Astrocyte (in vitro differentiated cells and primary cell): ENCODE results near the gene MRGPRG. TPM values are rescaled to one million over a fixed set of nuclear protein-coding genes. Genes with fewer than 3 reads are reported as not detected.

Experiments
- DNase-seq: peaks from one replicate; pipeline ENCODE4 v3.0.0-alpha.2; 2010; ENCODE audit warnings: low read depth
- FAIRE-seq: peaks from 2 replicates; lab custom pipeline; 2011; peaks lifted over from hg19 to GRCh38; lab: Jason Lieb, UNC
- H2AFZ ChIP-seq: 2 replicates; pipeline ENCODE4 v1.6.0; 2012; ENCODE audit warnings: low read depth, low read length, inconsistent platforms
- H3K27ac ChIP-seq: 2 replicates; pipeline ENCODE4 v1.5.1; 2011; ENCODE audit warnings: low read depth, low read length, inconsistent platforms
- H3K27me3 ChIP-seq: 2 replicates; pipeline ENCODE4 v1.6.0; 2011; ENCODE audit warnings: low read length, inconsistent platforms; ENCODE audit not compliant: insufficient read depth
- H3K36me3 ChIP-seq: 2 replicates; pipeline ENCODE4 v1.5.1; 2011; ENCODE audit warnings: low read length, inconsistent platforms; ENCODE audit not compliant: insufficient read depth
- H3K4me1 ChIP-seq: 2 replicates; pipeline ENCODE4 v1.5.1; 2011; ENCODE audit warnings: low read length, inconsistent platforms; ENCODE audit not compliant: insufficient read depth
- H3K4me2 ChIP-seq: 2 replicates; pipeline ENCODE4 v1.6.0; 2012; ENCODE audit warnings: low read length, inconsistent platforms
- H3K4me3 ChIP-seq: 2 replicates; pipeline ENCODE4 v1.5.1; 2011; ENCODE audit warnings: low read depth, mild to moderate bottlenecking, low read length, inconsistent platforms; ENCODE audit not compliant: insufficient read depth
- H3K79me2 ChIP-seq: 2 replicates; pipeline ENCODE4 v1.6.0; 2012; ENCODE audit warnings: mild to moderate bottlenecking, low read length, inconsistent platforms; ENCODE audit not compliant: insufficient read depth
- H3K9ac ChIP-seq: 2 replicates; pipeline ENCODE4 v1.6.0; 2012; ENCODE audit warnings: mild to moderate bottlenecking, low read length, inconsistent platforms
- H3K9me3 ChIP-seq: 2 replicates; pipeline ENCODE4 v1.5.1; 2012; ENCODE audit warnings: low read depth, mild to moderate bottlenecking, low read length, inconsistent platforms; ENCODE audit not compliant: insufficient read depth
- H4K20me1 ChIP-seq: 2 replicates; pipeline ENCODE4 v1.6.0; 2012; ENCODE audit warnings: low read length, inconsistent platforms; ENCODE audit not compliant: insufficient read depth
- H3K27ac Mint-ChIP-seq: one replicate; pipeline ENCODE4 v1.8.0; 2021; ENCODE audit warnings: mild to moderate bottlenecking, mixed read lengths; ENCODE audit not compliant: unreplicated experiment
- H3K27me3 Mint-ChIP-seq: one replicate; pipeline ENCODE4 v1.8.0; 2021; ENCODE audit warnings: low read depth, mixed read lengths; ENCODE audit not compliant: unreplicated experiment
- H3K36me3 Mint-ChIP-seq: one replicate; pipeline ENCODE4 v1.8.0; 2021; ENCODE audit warnings: low read depth, mixed read lengths; ENCODE audit not compliant: unreplicated experiment
- H3K4me1 Mint-ChIP-seq: one replicate; pipeline ENCODE4 v1.8.0; 2021; ENCODE audit warnings: low read depth, mixed read lengths; ENCODE audit not compliant: unreplicated experiment
- H3K4me3 Mint-ChIP-seq: one replicate; pipeline ENCODE4 v1.8.0; 2021; ENCODE audit warnings: mild to moderate bottlenecking, moderate library complexity, mixed read lengths; ENCODE audit not compliant: unreplicated experiment
- H3K9me3 Mint-ChIP-seq: one replicate; pipeline ENCODE4 v1.8.0; 2021; ENCODE audit warnings: mild to moderate bottlenecking, mixed read lengths; ENCODE audit not compliant: unreplicated experiment
- EZH2 ChIP-seq: IDR thresholded peaks from 2 replicates; pipeline ENCODE4 v1.6.1; 2012; ENCODE audit warnings: mild to moderate bottlenecking, low read length, inconsistent platforms; ENCODE audit not compliant: insufficient read depth
- total RNA-seq: library from RNA; stranded (reverse); gene quantifications from 2 replicates; pipeline ENCODE4 v1.2.1, GENCODE V29; 2021
- TF ChIP-seq, protein P1 (sequence below): IDR thresholded peaks from 2 replicates; pipeline ENCODE4 v1.5.1; 2011; ENCODE audit warnings: low read depth, mild to moderate bottlenecking, inconsistent platforms, low read length, moderate library complexity; ENCODE audit not compliant: insufficient read depth

Gene MRGPRG
- total RNA-seq, 1 donor from 2014 or later, result not detected

DNA sequence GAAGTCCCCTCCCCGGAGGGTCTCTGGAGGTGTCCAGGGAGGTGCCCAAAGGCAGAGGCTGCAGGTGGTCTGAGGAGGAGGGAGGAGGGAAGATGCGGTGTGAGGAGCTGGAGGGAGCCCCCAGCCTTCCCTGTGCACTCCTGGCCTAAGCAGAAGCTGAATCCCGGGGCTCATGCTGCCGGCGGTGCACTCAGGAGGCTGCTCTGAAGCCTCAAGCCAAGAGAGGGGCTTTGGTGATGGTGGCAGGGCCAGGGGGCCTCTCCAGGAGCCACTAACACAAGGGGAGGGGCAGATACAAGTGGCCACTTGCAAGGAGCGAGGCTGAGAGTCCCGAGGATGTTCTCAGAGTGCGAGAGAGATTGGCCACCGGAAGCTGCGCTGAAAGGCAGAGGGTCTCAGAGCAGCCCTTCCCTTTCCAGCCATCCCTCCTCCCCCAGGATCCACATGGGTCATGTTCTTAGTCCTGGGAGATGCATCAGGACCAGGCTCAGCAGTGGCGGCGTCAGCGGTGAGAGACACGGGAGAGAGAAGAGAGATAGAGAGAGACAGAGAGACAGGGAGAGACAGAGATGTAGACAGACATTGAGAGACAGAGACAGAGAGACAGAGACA is 774 bp upstream of the MRGPRG start:
- no peak overlapping the region for H3K9ac ChIP-seq
- Mint-ChIP-seq H3K27me3 (peaks cover 26% of the 10 kb centered on the region), H3K36me3 (no peaks in the 10 kb centered on the region), H3K9me3 (no peaks in the 10 kb centered on the region), H3K4me1 (no peaks in the 10 kb centered on the region), H3K27ac (no peak overlapping the region), H3K4me3 (no peak overlapping the region)
- DNase-seq (no peak), FAIRE-seq (no peak)
- H4K20me1 ChIP-seq, result no peaks in the 10 kb centered on the region
- H2AFZ ChIP-seq, result no peak overlapping the region
- no peak overlapping the region for H3K4me3 ChIP-seq
- peaks cover 2% of the 10 kb centered on the region for H3K4me1 ChIP-seq
- H3K9me3 ChIP-seq, result no peaks in the 10 kb centered on the region
- peaks cover 11% of the 10 kb centered on the region for H3K27me3 ChIP-seq
- no peaks in the 10 kb centered on the region for H3K79me2 ChIP-seq
- no peaks in the 10 kb centered on the region for H3K36me3 ChIP-seq
- TF ChIP-seq, protein P1, sequence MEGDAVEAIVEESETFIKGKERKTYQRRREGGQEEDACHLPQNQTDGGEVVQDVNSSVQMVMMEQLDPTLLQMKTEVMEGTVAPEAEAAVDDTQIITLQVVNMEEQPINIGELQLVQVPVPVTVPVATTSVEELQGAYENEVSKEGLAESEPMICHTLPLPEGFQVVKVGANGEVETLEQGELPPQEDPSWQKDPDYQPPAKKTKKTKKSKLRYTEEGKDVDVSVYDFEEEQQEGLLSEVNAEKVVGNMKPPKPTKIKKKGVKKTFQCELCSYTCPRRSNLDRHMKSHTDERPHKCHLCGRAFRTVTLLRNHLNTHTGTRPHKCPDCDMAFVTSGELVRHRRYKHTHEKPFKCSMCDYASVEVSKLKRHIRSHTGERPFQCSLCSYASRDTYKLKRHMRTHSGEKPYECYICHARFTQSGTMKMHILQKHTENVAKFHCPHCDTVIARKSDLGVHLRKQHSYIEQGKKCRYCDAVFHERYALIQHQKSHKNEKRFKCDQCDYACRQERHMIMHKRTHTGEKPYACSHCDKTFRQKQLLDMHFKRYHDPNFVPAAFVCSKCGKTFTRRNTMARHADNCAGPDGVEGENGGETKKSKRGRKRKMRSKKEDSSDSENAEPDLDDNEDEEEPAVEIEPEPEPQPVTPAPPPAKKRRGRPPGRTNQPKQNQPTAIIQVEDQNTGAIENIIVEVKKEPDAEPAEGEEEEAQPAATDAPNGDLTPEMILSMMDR, result no peak
- TF ChIP-seq EZH2, result no peak
- H3K27ac ChIP-seq, result no peak overlapping the region
- no peak overlapping the region for H3K4me2 ChIP-seq

DNA sequence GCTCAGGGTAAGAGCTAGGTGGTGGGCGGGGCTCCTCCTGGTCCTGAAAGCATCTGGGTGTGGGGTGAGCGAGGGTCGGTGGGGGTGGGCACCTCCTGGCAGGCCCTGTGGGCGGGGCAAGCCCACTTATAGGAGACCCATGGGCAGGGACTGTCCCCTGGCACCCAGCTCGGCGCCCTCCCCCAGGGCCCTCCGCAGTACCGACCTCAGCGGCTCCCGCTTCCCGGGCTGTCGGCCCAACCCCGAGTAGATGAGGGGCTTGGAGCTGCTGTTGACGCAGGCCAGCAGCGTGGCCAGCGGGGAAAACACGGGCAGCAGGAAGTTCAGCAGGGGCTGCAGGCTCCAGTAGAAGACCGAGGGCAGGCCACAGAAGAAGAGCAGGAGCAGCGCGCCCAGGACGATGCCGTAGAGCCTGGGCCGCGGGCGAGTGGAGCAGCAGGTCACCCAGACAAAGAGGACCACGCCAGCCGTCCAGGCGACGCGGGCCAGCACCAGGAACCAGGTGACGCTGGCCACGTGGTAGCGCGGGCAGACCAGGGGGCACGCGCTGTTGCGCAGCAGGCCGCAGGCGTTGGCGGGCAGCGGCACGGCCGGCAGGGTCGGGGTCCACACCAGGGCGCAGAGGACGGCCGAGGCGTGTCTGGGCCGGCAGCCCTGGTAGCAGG is 663 bp downstream of the MRGPRG start:
- FAIRE-seq (no peak), DNase-seq (no peak)
- Histone ChIP-seq H3K9me3 (no peaks in the 10 kb centered on the region), H3K4me2 (no peak overlapping the region), H3K4me1 (peaks cover 2% of the 10 kb centered on the region), H4K20me1 (no peaks in the 10 kb centered on the region), H2AFZ (no peak overlapping the region), H3K79me2 (no peaks in the 10 kb centered on the region), H3K4me3 (no peak overlapping the region), H3K9ac (no peak overlapping the region), H3K27ac (no peak overlapping the region), H3K27me3 (peaks cover 17% of the 10 kb centered on the region), H3K36me3 (no peaks in the 10 kb centered on the region)
- no peak for TF ChIP-seq EZH2
- TF ChIP-seq, protein P1, result no peak
- no peaks in the 10 kb centered on the region for H3K36me3 Mint-ChIP-seq
- no peak overlapping the region for H3K4me3 Mint-ChIP-seq
- H3K4me1 Mint-ChIP-seq, result no peaks in the 10 kb centered on the region
- H3K9me3 Mint-ChIP-seq, result peaks cover 1% of the 10 kb centered on the region
- peaks cover 32% of the 10 kb centered on the region for H3K27me3 Mint-ChIP-seq
- H3K27ac Mint-ChIP-seq, result no peak overlapping the region

DNA sequence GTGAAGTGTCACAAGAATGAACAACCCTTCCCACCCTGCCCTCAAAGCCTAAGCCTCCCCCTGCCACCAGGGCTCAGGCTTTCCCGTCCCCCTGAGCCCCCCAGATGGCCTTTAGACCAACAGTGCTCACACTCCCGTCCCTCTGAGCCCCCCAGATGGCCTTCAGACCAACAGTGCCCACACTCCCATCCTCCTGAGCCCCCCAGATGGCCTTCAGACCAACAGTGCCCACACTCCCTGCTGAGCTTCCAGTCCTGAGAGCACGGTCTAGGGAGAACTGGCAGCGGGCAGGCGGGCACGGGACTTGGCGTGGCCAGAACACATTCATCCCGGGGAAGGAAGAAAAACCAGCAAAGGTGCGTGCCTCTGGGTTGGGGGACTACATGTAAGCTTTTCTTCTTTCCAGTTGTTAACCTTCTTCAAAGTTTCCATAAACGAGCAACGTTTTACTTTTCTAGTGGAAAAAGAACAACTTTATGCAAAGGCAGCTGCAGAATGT is 2.5 kb downstream of the MRGPRG start:
- H3K36me3 Mint-ChIP-seq, result no peaks in the 10 kb centered on the region
- Histone ChIP-seq H3K9me3 (peaks cover 3% of the 10 kb centered on the region), H3K27me3 (peaks cover 11% of the 10 kb centered on the region), H3K4me2 (no peak overlapping the region), H3K27ac (no peak overlapping the region), H4K20me1 (no peaks in the 10 kb centered on the region), H3K4me1 (peaks cover 2% of the 10 kb centered on the region), H3K36me3 (no peaks in the 10 kb centered on the region), H3K4me3 (no peak overlapping the region), H3K79me2 (no peaks in the 10 kb centered on the region), H2AFZ (no peak overlapping the region), H3K9ac (no peak overlapping the region)
- H3K27me3 Mint-ChIP-seq, result peaks cover 34% of the 10 kb centered on the region
- no peak overlapping the region for H3K4me3 Mint-ChIP-seq
- H3K9me3 Mint-ChIP-seq, result peaks cover 3% of the 10 kb centered on the region
- FAIRE-seq (no peak), DNase-seq (no peak)
- TF ChIP-seq, protein P1, result no peak
- no peak for TF ChIP-seq EZH2
- no peaks in the 10 kb centered on the region for H3K4me1 Mint-ChIP-seq
- no peak overlapping the region for H3K27ac Mint-ChIP-seq
